Cardiac septum (tissue), 1 donor: ENCODE measurements around the gene DRC7. TPM values are rescaled to one million over a fixed set of nuclear protein-coding genes. Genes with fewer than 3 reads are reported as not detected.
"Not testable (repeated sequence)": the region's sequence is repeated elsewhere in the genome, so short reads cannot be mapped to it uniquely, and the experiment has no call there.

Source experiments
- DNase-seq: peaks from one replicate; pipeline ENCODE4 v3.0.0-alpha.2; 2020; ENCODE audit warnings: low spot score
- intact Hi-C: fragments of 100-400 bp; cut with DNase I; formaldehyde crosslinking; loops from one replicate; pipeline ENCODE4 v1.14.0; 2022
- total RNA-seq: library from RNA; stranded (reverse); fragmentation: NEBNext Ultra II Directional; extraction: Animal tissue kit (Norgen Biotek cat#: 25700); gene quantifications from one replicate; pipeline ENCODE4 v1.2.1, GENCODE V29; 2021
- donor health status: DM: no; HTN: no; CAD: no.

The DRC7 gene
- total RNA-seq, 1 donor from 2014 or later, result not detected

- intact Hi-C loops, result no loop called here
- no peak for DNase-seq
These were observed 33.0 kb downstream of the DRC7 start for GRCh38 chr16:57727610-57728009.

- intact Hi-C loops, result no loop called here
- no peak for DNase-seq
These were observed 34.0 kb downstream of the DRC7 start for GRCh38 chr16:57728336-57729181.

- no peak for DNase-seq
- intact Hi-C loops, result no loop called here
These were observed 34.5 kb downstream of the DRC7 start for GRCh38 chr16:57729182-57729484.

- intact Hi-C loops, DNase-seq: not testable (repeated sequence)
These were observed 35.2 kb downstream of the DRC7 start for GRCh38 chr16:57729852-57730251.

GRCh38 chr16:57730771-57731730, 36.4 kb downstream of the DRC7 start:
- DNase-seq, result no peak
- intact Hi-C loops, result no loop called here

GRCh38 chr16:57732037-57732436, 37.4 kb downstream of the DRC7 start:
- no peak for DNase-seq
- intact Hi-C loops, result no loop called here

GRCh38 chr16:57732714-57733113, 38.1 kb downstream of the DRC7 start:
- no peak for DNase-seq
- intact Hi-C loops, result no loop called here

- no peak for DNase-seq
- intact Hi-C loops, result no loop called here
These were observed 39.8 kb downstream of the DRC7 start for GRCh38 chr16:57734308-57734924.

GRCh38 chr16:57734925-57735754, 40.5 kb downstream of the DRC7 start:
- DNase-seq, result peak; percentile 99
- intact Hi-C loops, result no loop called here

GRCh38 chr16:57735755-57736418, 41.3 kb downstream of the DRC7 start, which contains the start of gene KATNB1:
Gene KATNB1 (plus strand): TSS chr16:57735770. CDS start chr16:57737244, 1,474 bp downstream.
- DNase-seq, result no peak
- intact Hi-C loops, result no loop called here

- intact Hi-C loops, result no loop called here
- no peak for DNase-seq
These were observed 42.1 kb downstream of the DRC7 start for GRCh38 chr16:57736419-57737351.

- intact Hi-C loops, result no loop called here
- DNase-seq, result no peak
These were observed 44.2 kb downstream of the DRC7 start for GRCh38 chr16:57738844-57739243.

- no peak for DNase-seq
- intact Hi-C loops, result no loop called here
These were observed 45.3 kb downstream of the DRC7 start for GRCh38 chr16:57739756-57740422.

GRCh38 chr16:57740423-57741071, 45.9 kb downstream of the DRC7 start:
- no peak for DNase-seq
- intact Hi-C loops, result no loop called here

- intact Hi-C loops, result no loop called here
- DNase-seq, result no peak
These were observed 47.1 kb downstream of the DRC7 start for GRCh38 chr16:57741660-57742191.

GRCh38 chr16:57742543-57742942, 47.9 kb downstream of the DRC7 start:
- DNase-seq, result no peak
- intact Hi-C loops, result no loop called here
